Neuronal stem cell (in vitro differentiated cells): ENCODE data around the gene RXRB.

Experiments used
- small RNA-seq: library from polyadenylated mRNA; stranded (forward); fragments of <200 nt; extraction: miRNeasy Mini kit (QIAGEN cat#:217004); gene quantifications from one replicate; pipeline ENCODE3, GENCODE V24; 2013; ENCODE audit not compliant: insufficient read depth

RXRB gene

Small RNA genes lying within 50 kb of the gene (small RNA-seq; reads per million reads assigned to genes)
- gene MIR219A1: 861 reads per million, percentile 99 among the genes with 10 or more reads in this experiment
- gene RNY4P10: 1.6 reads per million
